Skeletal muscle satellite cell (primary cell): Measurements from ENCODE around the gene PPEF1.
"Not testable (repeated sequence)": the region's sequence is repeated elsewhere in the genome, so short reads cannot be mapped to it uniquely, and the experiment has no call there.

Experiments
- H3K27me3 ChIP-seq: 2 replicates; pipeline ENCODE4 v1.7.0; 2013; ENCODE audit warnings: low read length; ENCODE audit not compliant: control insufficient read depth, insufficient read depth
- H3K36me3 ChIP-seq: 2 replicates; pipeline ENCODE4 v1.7.0; 2013; ENCODE audit warnings: mild to moderate bottlenecking, control low read depth, low read length; ENCODE audit not compliant: insufficient read depth
- H3K4me1 ChIP-seq: 2 replicates; pipeline ENCODE4 v1.7.0; 2013; ENCODE audit warnings: low read length; ENCODE audit not compliant: control insufficient read depth, insufficient read depth
- H3K4me2 ChIP-seq: 2 replicates; pipeline ENCODE4 v1.7.0; 2013; ENCODE audit warnings: mild to moderate bottlenecking, low read length
- H3K4me3 ChIP-seq: 2 replicates; pipeline ENCODE4 v1.7.0; 2013; ENCODE audit warnings: low read length
- H3K9ac ChIP-seq: 2 replicates; pipeline ENCODE4 v1.7.0; 2013; ENCODE audit warnings: mild to moderate bottlenecking, low read depth, low read length, moderate library complexity
- H3K9me3 ChIP-seq: replicated peaks from 2 replicates; pipeline ENCODE4 v1.7.0; 2013; ENCODE audit warnings: mild to moderate bottlenecking, control low read depth, low read length

PPEF1 gene

DNA sequence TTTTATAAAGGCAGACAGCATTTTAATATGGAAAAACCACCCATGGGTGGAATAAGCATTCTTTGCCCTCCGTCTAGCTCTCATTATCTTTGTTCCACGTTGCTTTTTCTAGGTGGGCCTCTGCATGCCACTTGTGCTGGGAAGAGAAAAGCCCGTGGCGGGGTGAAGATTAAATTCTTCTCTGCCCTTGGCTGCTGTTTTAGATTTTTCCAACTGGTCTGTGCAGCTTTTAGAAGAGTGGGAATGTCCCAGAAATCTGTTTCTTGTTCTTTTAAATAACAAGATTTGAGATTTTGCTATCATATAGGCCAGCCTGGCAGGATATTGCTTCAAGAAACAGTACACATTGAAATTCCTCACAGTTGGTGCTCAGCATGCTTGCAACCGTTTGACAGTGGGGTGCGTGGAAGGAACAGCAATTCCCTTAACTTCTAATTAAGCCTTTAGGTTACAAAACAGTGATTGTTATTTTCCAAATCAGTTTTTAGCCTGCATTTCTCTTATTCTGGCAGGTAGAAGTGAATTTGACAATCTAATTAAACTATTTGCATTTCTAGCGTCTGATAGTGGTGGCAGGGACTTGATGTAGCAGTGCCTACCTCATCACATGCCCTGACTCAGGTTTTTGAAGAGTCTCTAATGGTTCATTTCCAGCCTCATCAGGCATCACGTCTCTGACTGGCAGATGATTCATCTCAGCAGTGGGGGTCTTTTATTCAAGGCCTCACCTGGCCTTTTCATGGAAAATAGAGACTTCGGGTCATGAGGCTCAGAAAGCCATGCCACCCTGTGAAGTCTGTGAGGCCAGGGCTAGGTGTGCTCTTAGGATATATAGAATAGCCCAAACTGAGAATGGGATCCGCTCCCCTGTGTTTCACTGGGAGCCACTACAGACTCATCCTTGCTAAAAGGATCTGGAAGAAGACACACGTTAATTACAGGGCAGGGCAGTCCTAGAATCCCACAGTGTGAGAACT, 50.8 kb downstream of the PPEF1 start:
- no peak overlapping the region for H3K9ac ChIP-seq
- no peaks in the 10 kb centered on the region for H3K4me1 ChIP-seq
- no peak overlapping the region for H3K4me3 ChIP-seq
- no peaks in the 10 kb centered on the region for H3K36me3 ChIP-seq
- no peaks in the 10 kb centered on the region for H3K9me3 ChIP-seq
- H3K27me3 ChIP-seq: no peaks in the 10 kb centered on the region
- H3K4me2 ChIP-seq: no peak overlapping the region

DNA sequence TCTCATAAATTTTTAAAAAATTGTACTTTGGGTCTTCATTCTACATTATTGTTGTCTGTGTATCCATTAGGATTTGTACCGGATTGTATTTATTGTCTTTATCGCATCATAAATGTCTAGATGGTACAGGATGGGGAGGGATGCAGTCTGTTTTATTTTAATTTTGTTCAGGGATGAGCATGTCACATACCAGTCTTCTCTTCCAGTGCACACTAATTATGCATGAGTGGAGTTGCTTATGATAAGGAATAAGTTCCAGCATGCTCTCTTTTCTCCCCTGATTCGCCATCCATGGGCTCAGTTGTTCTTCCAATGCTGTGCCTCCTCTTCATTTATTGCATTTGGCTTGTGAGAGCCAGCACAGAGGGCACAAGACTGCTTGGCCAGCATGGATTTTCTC, 54.3 kb downstream of the PPEF1 start:
- H3K4me2 ChIP-seq: no peak overlapping the region
- no peaks in the 10 kb centered on the region for H3K9me3 ChIP-seq

DNA sequence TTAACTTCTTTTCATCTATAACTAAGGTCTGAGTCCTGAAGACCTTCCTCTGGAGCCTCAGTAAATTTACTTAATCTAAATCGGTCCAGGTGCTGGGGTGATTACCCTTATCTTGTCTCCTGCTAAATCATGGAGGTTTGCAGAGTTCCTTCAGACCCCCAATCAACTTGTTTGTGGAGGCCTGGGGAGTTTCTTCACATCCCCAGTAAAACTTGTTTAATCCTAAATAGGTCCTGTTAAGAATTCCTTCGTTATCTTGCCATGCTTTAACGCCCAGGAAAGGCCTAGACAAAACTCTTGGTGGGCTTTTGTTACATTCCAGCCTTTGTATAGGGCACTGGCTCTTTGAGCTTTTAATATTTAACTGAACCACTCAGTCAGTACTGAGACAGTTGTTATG, 55.7 kb downstream of the PPEF1 start:
- H3K27me3 ChIP-seq, H3K36me3 ChIP-seq, H3K4me2 ChIP-seq, H3K4me3 ChIP-seq, H3K9ac ChIP-seq, H3K9me3 ChIP-seq, H3K4me1 ChIP-seq: not testable (repeated sequence)

More for the DNA sequence above, 54.3 kb downstream of the PPEF1 start:
- no peaks in the 10 kb centered on the region for H3K36me3 ChIP-seq
- no peak overlapping the region for H3K9ac ChIP-seq
- H3K4me1 ChIP-seq: no peaks in the 10 kb centered on the region
- H3K27me3 ChIP-seq: no peaks in the 10 kb centered on the region
- H3K4me3 ChIP-seq: no peak overlapping the region

DNA sequence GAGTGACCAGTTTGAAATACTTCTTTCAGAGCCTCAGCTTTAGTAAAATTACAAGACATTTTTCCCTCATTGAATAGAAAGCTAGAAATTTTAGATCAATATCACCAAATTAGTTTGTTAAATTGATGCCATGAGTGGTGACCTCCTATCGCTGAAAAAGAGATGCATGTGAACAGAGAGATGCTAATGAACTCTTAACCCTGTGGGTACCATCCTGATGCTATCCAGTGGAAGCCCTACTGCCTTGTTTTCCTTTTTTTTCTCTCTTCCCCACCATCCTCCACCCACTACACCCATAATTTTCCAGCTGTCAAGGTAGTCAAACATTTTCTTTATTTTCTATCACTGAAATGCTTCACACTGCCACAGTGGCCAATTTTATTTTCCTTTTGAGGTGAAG, 61.9 kb downstream of the PPEF1 start:
- Histone ChIP-seq H3K9ac (no peak overlapping the region), H3K9me3 (no peaks in the 10 kb centered on the region), H3K4me3 (no peak overlapping the region), H3K27me3 (no peaks in the 10 kb centered on the region), H3K4me1 (no peaks in the 10 kb centered on the region), H3K36me3 (no peaks in the 10 kb centered on the region), H3K4me2 (no peak overlapping the region)

DNA sequence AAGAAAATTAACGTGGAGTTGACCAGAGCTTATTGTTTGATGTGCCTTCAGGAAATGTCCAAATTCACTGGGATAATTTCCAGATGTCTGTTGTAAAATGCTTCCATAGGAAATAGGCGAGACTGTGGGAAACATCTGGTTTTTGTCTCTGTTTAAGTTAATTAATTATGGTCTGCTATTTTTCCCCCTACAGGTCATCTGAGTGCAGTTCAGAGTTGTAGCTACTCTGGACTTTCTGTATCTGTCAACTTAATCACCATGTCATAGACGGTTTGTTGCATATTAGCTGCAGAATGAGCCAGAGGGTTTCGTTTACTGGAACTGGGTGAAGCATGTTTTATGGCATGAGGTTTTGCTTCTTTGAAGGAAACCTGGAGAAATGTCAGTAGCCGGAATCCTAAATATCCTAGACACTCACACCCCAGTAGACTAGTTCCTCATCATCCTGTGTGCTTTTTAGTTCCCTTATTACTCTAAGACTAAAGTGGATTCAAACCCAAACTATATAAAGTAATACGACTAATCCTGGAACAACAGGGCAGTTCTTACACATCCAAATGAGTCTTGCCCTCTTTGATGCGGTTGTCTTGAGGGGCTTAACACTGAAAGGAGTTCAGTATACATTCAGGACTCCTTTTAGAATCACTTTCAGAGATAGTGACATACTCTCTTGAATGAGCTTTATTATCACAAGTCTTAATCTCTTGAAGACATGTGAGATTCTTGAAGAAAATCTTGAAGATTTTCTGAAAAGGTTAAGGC, 62.5 kb downstream of the PPEF1 start:
- Histone ChIP-seq H3K4me1 (no peaks in the 10 kb centered on the region), H3K4me3 (no peak overlapping the region), H3K9ac (no peak overlapping the region), H3K27me3 (no peaks in the 10 kb centered on the region), H3K9me3 (no peaks in the 10 kb centered on the region), H3K36me3 (no peaks in the 10 kb centered on the region), H3K4me2 (no peak overlapping the region)

DNA sequence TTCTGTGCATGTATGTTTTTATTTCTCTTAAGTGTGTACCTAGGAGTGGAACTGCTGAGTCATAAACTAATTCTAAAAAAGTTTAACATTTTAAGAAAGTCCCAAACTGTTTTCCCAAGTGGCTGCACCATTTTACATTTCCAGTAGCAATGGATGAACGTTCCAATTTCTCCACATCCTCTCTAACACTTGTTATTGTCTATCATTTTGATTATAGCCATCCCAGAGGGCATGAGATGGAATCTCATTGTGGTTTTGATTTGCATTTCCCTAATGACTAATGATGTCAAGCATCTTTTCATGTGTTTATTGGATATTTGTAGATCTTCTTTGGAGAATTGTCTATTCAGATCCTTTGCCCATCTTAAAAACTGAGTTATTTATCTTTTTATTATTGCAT, 82.5 kb downstream of the PPEF1 start:
- H3K4me1 ChIP-seq: peaks cover 4% of the 10 kb centered on the region
- no peak overlapping the region for H3K4me3 ChIP-seq
- H3K27me3 ChIP-seq: no peaks in the 10 kb centered on the region
- no peaks in the 10 kb centered on the region for H3K36me3 ChIP-seq
- H3K9me3 ChIP-seq: no peaks in the 10 kb centered on the region
- H3K9ac ChIP-seq: no peak overlapping the region
- H3K4me2 ChIP-seq: no peak overlapping the region

DNA sequence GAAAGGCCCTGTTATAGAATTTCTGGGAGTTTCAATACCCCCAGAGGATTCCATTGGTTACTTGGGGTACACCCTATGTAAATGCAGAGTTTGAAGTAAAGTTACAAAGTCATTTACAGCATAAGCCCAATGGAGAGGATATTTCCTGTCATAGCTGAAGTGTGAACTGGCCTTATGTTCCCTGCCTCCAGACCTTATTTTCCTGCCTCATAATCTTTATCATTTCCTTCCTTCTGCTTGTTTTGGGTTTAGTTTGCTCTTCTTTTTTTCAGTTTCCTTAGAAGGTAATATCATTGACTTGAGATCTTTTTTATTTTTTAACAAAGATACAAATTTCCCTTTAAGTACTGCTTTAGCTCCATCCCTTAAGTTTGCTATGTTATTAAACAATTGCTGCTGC, 85.4 kb downstream of the PPEF1 start:
- Histone ChIP-seq H3K9ac (no peak overlapping the region), H3K9me3 (no peaks in the 10 kb centered on the region), H3K4me2 (no peak overlapping the region), H3K4me1 (peaks cover 4% of the 10 kb centered on the region), H3K36me3 (no peaks in the 10 kb centered on the region), H3K27me3 (no peaks in the 10 kb centered on the region), H3K4me3 (no peak overlapping the region)

DNA sequence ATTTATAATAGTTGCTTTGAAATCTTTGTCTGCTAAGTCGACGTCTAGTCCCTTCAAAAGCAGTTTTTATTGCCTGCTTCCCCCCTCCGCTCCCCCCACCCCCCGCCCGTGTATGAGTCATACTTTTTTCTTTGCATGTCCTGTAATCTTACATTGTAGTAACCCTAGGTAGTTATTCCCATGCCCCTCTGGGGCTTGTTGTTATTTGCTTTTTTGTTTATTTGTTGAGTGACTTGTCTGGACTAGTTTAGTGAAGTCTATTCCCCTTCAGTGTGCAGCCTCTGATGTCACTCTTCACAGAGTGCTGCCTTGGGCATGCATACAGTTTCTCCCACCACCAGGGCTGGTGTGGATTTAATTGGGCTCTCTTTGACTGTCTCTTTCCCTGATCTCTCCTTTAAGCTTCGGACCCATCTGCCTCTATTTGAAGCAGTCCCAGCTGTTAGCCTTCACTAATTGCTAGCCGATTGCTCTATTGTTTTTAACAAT, 86.2 kb downstream of the PPEF1 start:
- no peak overlapping the region for H3K4me2 ChIP-seq
- H3K36me3 ChIP-seq: no peaks in the 10 kb centered on the region
- no peaks in the 10 kb centered on the region for H3K27me3 ChIP-seq
- no peak overlapping the region for H3K9ac ChIP-seq
- no peaks in the 10 kb centered on the region for H3K9me3 ChIP-seq
- no peak overlapping the region for H3K4me3 ChIP-seq
- peaks cover 4% of the 10 kb centered on the region for H3K4me1 ChIP-seq

DNA sequence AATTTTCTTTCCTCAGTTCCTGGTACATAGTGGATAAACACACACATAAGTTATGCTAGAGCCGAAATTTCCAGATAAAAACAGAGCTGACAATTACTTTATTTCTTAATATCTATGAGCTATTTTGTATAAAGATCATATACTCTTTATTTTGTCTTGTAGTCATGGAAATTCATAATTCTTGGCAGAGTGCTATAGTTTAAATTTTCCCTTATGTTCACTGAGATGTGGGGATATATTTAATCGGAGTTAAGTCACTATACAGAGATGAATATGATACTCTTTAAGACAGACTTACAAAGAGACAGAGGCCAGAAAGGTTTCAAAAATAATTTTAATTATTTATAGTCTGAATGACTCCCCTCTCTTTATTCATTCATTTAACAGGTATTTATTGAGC, 89.7 kb downstream of the PPEF1 start:
- no peaks in the 10 kb centered on the region for H3K36me3 ChIP-seq
- no peaks in the 10 kb centered on the region for H3K9me3 ChIP-seq
- H3K4me2 ChIP-seq: no peak overlapping the region
- H3K9ac ChIP-seq: no peak overlapping the region
- peaks cover 4% of the 10 kb centered on the region for H3K4me1 ChIP-seq
- H3K4me3 ChIP-seq: no peak overlapping the region
- no peaks in the 10 kb centered on the region for H3K27me3 ChIP-seq

DNA sequence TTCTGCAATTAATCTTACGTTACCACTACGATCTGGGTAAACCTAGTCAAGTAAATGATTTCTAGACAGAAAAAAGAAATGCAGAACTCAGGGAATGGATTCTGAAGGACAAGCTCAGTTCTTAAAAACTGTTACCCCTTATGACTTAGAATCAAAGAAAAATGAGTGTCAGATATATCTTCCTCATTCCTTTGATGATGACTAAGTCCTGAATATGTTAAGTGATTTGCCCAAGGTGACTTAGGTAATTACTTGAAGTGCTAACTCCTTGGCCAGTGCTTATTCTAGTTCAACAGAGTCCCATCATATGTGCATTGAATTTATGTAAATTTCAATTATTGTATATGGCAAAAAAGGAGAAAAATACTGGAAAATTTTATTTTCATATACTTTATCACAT, 92.5 kb downstream of the PPEF1 start:
- H3K4me1 ChIP-seq: no peaks in the 10 kb centered on the region
- no peaks in the 10 kb centered on the region for H3K36me3 ChIP-seq
- H3K9me3 ChIP-seq: no peaks in the 10 kb centered on the region
- H3K4me3 ChIP-seq: no peak overlapping the region
- H3K27me3 ChIP-seq: no peaks in the 10 kb centered on the region
- H3K4me2 ChIP-seq: no peak overlapping the region
- H3K9ac ChIP-seq: no peak overlapping the region

DNA sequence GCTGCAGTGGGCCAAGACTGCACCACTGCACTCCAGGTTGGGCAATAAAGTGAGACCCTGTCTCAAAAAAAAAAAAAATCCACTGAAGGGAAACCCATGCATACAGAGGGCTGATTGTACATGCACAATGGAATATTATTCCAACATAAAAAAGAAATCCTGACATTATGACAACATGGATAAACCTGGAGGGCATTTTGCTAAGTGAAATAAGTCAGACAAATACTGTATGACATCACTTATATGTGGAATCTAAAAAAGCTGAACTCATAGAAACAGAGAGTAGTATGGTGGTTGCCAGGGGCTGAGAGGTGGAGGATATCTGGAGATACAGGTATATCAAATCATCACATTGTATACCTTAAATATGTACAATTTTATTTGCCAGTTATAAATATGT, 102.2 kb downstream of the PPEF1 start:
- Histone ChIP-seq H3K4me2 (no peak overlapping the region), H3K9me3 (no peaks in the 10 kb centered on the region), H3K27me3 (no peaks in the 10 kb centered on the region), H3K4me1 (no peaks in the 10 kb centered on the region), H3K4me3 (no peak overlapping the region), H3K9ac (no peak overlapping the region), H3K36me3 (no peaks in the 10 kb centered on the region)
